Activated naive CD8-positive, alpha-beta T cell treated with anti-CD3 and anti-CD28 coated beads, Interleukin-2, amount 10 ng/mL, durations not matched to agents 7 days and 5 days (primary cell): ENCODE results near the gene TPH2. TPM values are rescaled to one million over a fixed set of nuclear protein-coding genes. Genes with fewer than 3 reads are reported as not detected.

ENCODE experiments used
- ATAC-seq: fragments of 150-1000 bp; cut with Tn5 transposase; one replicate; pipeline ENCODE4 v1.10.0; 2021; ENCODE audit warnings: low read depth, moderate library complexity
- POLR2A ChIA-PET: fragments of 350-600 bp; sonication (Branson Sonifier 250); formaldehyde crosslinking; loops from one replicate; lab custom pipeline; 2021; ENCODE audit warnings: antibody characterized with exemption; lab: Charles Lee
- DNase-seq: peaks from one replicate; pipeline ENCODE4 v3.0.0; 2021
- H3K27ac Mint-ChIP-seq: one replicate; pipeline ENCODE4 v1.8.0; 2022; ENCODE audit warnings: mild to moderate bottlenecking, mixed read lengths
- H3K27me3 Mint-ChIP-seq: one replicate; pipeline ENCODE4 v1.8.0; 2022; ENCODE audit warnings: mild to moderate bottlenecking, moderate library complexity, mixed read lengths
- H3K36me3 Mint-ChIP-seq: one replicate; pipeline ENCODE4 v1.8.0; 2021; ENCODE audit warnings: mild to moderate bottlenecking, mixed read lengths
- H3K4me1 Mint-ChIP-seq: one replicate; pipeline ENCODE4 v1.8.0; 2021; ENCODE audit warnings: mixed read lengths
- H3K4me3 Mint-ChIP-seq: one replicate; pipeline ENCODE4 v1.8.0; 2022; ENCODE audit warnings: mild to moderate bottlenecking, moderate library complexity, mixed read lengths
- H3K9me3 Mint-ChIP-seq: one replicate; pipeline ENCODE4 v1.8.0; 2021; ENCODE audit warnings: mixed read lengths
- total RNA-seq, 2 experiments: library from RNA; stranded (reverse); gene quantifications; one replicate each; pipeline ENCODE4 v1.2.3, GENCODE V29; 2021

TPH2 gene
- total RNA-seq, 2 experiments from 2014 or later: not detected

DNA sequence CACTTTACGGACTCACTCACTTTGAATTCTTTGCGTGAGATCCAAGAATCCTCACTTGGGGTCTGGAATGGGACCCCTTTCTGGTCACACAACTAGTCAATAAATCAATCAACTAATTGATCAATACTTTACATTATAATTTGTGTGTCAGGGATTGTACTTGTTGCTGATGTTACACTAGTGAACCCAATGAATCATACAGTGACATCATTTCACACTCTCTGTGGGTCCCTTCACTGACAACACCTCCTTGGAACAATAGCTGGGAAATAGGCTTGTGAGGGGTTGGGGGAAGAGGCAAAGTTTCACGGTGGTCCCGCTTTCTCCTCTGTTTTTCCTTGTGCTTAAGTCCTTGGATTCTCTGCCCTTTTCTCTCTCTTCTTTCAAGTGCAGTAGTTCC lies 35.0 kb downstream of the TPH2 start:
- H3K4me1 Mint-ChIP-seq: peaks cover 2% of the 10 kb centered on the region
- H3K36me3 Mint-ChIP-seq: no peaks in the 10 kb centered on the region
- no peak overlapping the region for H3K27ac Mint-ChIP-seq
- no peaks in the 10 kb centered on the region for H3K9me3 Mint-ChIP-seq
- ATAC-seq: no peak
- H3K27me3 Mint-ChIP-seq: peaks cover 10% of the 10 kb centered on the region
- H3K4me3 Mint-ChIP-seq: no peak overlapping the region
- DNase-seq: no peak
- POLR2A ChIA-PET: no interaction called here

DNA sequence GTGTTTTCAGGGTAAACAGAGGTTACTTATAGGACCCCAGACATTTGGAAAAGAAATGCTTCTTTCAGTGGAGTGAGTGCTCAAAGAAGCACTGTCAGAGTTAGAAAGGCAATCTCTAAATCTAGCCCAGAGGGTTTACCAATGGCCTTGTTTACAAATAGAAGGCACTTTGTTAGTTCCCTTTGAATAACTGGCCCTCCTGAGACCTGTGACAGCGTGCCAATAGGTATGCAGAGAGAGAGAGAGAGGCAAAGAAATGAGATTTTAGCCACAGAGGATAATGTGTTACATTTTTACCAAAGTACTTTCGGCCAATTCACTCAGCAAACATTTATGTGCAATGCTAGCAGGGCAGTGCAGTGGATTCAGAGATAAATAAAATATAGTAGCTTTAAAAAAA lies 41.9 kb downstream of the TPH2 start:
- H3K27me3 Mint-ChIP-seq: peaks cover 7% of the 10 kb centered on the region
- no peak overlapping the region for H3K27ac Mint-ChIP-seq
- H3K4me1 Mint-ChIP-seq: no peaks in the 10 kb centered on the region
- POLR2A ChIA-PET: no interaction called here
- H3K4me3 Mint-ChIP-seq: no peak overlapping the region
- no peak for ATAC-seq
- DNase-seq: no peak
- no peaks in the 10 kb centered on the region for H3K36me3 Mint-ChIP-seq
- no peaks in the 10 kb centered on the region for H3K9me3 Mint-ChIP-seq

DNA sequence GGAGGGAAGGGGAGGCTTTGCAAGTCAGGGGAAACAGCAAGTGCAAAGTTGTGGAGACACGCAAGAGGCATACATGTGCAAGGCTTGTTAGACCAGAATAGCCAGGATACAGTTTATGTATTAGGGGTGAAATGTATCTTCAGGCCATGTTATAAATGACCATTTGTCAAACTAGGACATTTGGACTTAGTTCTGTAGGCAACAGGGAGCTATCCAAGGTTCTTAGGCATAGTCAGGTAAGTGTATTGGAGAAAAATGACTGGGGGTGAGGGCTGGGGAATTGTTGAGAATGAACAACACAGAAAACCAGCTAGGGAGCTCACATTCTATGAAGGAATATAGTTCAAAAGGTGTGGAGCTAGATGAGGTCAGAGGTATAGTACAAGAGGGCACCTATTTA lies 42.5 kb downstream of the TPH2 start:
- no peaks in the 10 kb centered on the region for H3K36me3 Mint-ChIP-seq
- no peaks in the 10 kb centered on the region for H3K4me1 Mint-ChIP-seq
- DNase-seq: no peak
- no peak overlapping the region for H3K27ac Mint-ChIP-seq
- peaks cover 7% of the 10 kb centered on the region for H3K27me3 Mint-ChIP-seq
- H3K4me3 Mint-ChIP-seq: no peak overlapping the region
- no peak for ATAC-seq
- POLR2A ChIA-PET: no interaction called here
- H3K9me3 Mint-ChIP-seq: no peaks in the 10 kb centered on the region

DNA sequence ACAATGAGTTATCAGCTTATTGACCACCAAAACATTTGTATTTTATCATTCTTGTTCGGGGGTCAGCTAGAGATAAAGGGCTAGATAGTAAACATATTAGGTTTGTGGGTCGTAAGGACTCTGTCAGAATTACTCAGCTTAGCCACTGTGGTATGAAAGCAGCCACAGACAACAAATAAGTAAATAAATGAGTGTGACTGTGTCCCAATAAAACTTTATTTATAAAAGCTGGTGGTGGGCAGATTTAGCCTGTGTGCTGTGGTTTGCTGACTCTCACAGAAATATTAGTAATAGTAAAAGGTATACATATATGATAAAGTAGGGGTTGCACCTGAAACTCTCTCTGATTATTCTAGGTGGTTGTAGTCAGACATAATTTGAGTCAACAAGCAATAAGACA lies 56.1 kb downstream of the TPH2 start:
- no peak for ATAC-seq
- no peaks in the 10 kb centered on the region for H3K9me3 Mint-ChIP-seq
- no peaks in the 10 kb centered on the region for H3K4me1 Mint-ChIP-seq
- peaks cover 15% of the 10 kb centered on the region for H3K27me3 Mint-ChIP-seq
- no peak overlapping the region for H3K4me3 Mint-ChIP-seq
- no peaks in the 10 kb centered on the region for H3K36me3 Mint-ChIP-seq
- no peak overlapping the region for H3K27ac Mint-ChIP-seq
- no peak for DNase-seq
- POLR2A ChIA-PET: no interaction called here

DNA sequence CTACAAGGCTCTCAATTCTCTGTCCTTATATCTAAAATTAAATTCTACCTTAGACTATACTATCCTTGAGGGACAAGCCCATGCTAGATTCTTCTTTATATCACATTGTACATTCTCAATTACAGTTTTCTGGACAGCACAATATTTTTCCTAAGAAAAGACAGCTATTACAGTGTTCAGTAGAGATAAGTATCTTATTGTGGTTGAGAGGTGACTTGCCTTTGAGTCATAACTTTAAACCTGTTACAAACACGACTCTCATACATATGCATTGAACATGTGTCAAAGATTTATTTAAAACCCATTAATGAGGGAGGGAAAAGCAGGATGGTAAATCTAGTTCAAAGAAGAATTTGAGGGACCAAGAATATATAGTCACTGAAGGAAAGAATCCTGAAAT lies 61.1 kb downstream of the TPH2 start:
- Mint-ChIP-seq H3K27ac (no peak overlapping the region), H3K36me3 (no peaks in the 10 kb centered on the region), H3K4me3 (no peak overlapping the region), H3K27me3 (peaks cover 15% of the 10 kb centered on the region), H3K4me1 (no peaks in the 10 kb centered on the region), H3K9me3 (no peaks in the 10 kb centered on the region)
- DNase-seq: no peak
- POLR2A ChIA-PET: no interaction called here
- no peak for ATAC-seq

DNA sequence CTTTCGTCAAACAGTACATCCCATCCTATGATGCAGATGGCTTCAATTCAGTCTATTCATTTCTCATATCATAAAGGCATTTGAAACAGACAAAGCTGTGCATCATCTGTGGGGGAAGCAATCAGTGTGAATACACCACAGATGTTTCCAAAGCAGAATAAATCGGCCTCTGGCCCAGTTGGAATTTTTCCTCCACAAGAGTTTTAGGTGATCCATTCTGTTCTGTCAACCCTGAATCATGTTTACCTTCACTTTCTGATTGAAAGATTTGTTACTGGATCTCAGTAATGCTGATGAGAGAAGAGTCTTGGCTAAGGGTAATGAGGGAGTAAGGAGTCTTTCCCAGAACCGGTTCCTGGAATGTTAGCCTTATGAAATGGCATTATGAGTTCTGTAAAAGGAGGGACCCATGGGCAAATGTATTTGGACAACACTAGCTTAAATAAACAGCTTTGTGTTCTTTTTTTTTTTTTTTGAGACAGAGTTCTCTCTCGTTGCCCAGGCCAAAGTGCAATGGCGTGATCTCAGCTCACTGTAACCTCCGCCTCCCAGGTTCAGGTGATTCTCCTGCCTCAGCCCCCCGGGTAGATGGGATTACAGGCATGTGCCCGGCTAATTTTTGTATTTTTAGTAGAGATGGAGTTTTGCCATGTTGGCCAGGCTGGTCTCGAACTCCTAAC lies 62.5 kb downstream of the TPH2 start:
- Mint-ChIP-seq H3K4me1 (no peaks in the 10 kb centered on the region), H3K9me3 (no peaks in the 10 kb centered on the region), H3K4me3 (no peak overlapping the region), H3K27ac (no peak overlapping the region), H3K27me3 (peaks cover 23% of the 10 kb centered on the region), H3K36me3 (no peaks in the 10 kb centered on the region)
- ATAC-seq (no peak), DNase-seq (no peak)
- POLR2A ChIA-PET: no interaction called here

DNA sequence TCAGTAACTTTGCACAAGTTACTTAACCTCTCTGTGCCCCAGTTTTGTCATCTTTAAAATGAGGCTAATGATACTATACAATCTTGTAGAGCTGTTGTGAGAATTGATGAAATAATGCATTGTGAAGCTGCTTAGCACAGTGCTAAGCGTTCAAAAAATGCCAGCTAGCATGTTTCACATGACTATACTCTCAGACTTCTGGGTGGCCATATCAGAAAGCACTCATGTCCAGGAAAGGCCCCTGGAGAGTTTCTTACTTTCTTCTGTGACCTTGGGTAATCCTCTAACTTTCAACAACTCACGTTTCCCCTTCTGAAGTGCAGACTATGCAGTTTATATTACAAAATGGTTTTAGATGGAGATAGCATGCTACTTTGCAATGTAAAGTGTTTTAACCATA lies 68.1 kb downstream of the TPH2 start:
- peaks cover 28% of the 10 kb centered on the region for H3K27me3 Mint-ChIP-seq
- no peaks in the 10 kb centered on the region for H3K9me3 Mint-ChIP-seq
- no peak overlapping the region for H3K27ac Mint-ChIP-seq
- no peaks in the 10 kb centered on the region for H3K36me3 Mint-ChIP-seq
- DNase-seq: no peak
- POLR2A ChIA-PET: no interaction called here
- H3K4me1 Mint-ChIP-seq: no peaks in the 10 kb centered on the region
- no peak overlapping the region for H3K4me3 Mint-ChIP-seq
- no peak for ATAC-seq

DNA sequence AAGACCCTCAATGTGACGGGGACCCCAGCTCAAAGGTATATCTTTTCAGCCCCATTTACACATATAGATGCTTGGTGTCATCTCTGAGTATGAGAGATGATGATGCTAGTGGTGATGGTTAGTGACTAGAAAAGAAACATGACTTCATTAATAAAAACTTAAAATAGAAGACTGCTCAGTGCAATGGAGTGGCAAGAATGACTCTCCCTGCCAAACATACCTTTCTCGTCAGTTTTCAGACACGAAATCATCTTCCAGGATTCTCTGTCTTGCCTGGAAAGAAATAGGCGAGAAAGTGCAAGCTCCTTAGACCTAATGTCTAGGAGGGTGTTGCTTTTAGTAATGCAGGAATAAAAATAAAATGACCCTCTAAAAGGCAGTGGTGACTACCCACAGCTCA lies 71.7 kb downstream of the TPH2 start:
- Mint-ChIP-seq H3K9me3 (no peaks in the 10 kb centered on the region), H3K27me3 (peaks cover 24% of the 10 kb centered on the region), H3K4me1 (no peaks in the 10 kb centered on the region), H3K36me3 (no peaks in the 10 kb centered on the region), H3K4me3 (no peak overlapping the region), H3K27ac (no peak overlapping the region)
- POLR2A ChIA-PET: no interaction called here
- ATAC-seq: no peak
- DNase-seq: no peak

DNA sequence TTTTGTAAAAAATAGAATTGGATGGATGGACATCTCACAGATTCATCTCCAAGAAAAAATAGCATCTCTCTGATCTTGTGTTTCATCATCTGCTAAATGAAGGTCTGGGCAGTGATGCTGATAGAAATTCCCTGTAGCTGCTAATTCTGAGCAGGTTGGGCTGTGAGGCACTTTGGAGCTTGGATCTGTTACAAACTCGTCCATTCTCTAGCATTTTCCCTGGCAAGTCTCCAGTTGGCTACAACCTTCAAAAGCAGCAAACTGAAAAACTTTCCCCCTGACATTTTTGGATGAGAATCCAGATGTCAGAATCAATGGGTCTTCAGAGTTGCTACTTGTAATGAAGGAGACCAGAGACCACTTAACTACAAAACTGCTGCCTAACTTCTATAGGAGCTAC lies 72.7 kb downstream of the TPH2 start:
- H3K4me1 Mint-ChIP-seq: no peaks in the 10 kb centered on the region
- POLR2A ChIA-PET: no interaction called here

DNA sequence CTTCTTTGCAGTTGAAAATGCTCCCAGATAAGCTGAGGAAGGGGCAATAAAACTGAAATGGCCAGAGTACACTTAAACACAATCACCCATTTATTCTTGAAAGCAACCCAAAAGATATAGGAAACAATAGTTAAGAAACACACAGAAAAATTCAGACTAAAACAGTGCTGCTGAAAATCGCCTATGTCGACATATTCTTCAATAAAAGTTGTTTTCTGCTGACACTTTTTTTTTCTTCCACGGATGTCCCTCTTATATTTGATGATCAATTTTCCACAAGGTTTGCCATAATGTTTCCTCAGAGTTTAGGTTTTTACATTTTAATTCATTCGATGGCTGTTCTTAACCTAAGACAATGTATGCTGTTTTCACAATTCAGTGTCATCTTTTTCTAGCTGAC lies 74.2 kb downstream of the TPH2 start:
- DNase-seq (no peak), ATAC-seq (no peak)
- H3K27me3 Mint-ChIP-seq: peaks cover 12% of the 10 kb centered on the region
- POLR2A ChIA-PET: no interaction called here
- H3K4me3 Mint-ChIP-seq: no peak overlapping the region
- H3K9me3 Mint-ChIP-seq: no peaks in the 10 kb centered on the region
- H3K27ac Mint-ChIP-seq: no peak overlapping the region
- no peaks in the 10 kb centered on the region for H3K36me3 Mint-ChIP-seq
- H3K4me1 Mint-ChIP-seq: no peaks in the 10 kb centered on the region

More for the DNA sequence above, 72.7 kb downstream of the TPH2 start:
- Mint-ChIP-seq H3K36me3 (no peaks in the 10 kb centered on the region), H3K4me3 (no peak overlapping the region), H3K27me3 (peaks cover 16% of the 10 kb centered on the region), H3K27ac (no peak overlapping the region), H3K9me3 (no peaks in the 10 kb centered on the region)
- no peak for ATAC-seq
- DNase-seq: no peak

DNA sequence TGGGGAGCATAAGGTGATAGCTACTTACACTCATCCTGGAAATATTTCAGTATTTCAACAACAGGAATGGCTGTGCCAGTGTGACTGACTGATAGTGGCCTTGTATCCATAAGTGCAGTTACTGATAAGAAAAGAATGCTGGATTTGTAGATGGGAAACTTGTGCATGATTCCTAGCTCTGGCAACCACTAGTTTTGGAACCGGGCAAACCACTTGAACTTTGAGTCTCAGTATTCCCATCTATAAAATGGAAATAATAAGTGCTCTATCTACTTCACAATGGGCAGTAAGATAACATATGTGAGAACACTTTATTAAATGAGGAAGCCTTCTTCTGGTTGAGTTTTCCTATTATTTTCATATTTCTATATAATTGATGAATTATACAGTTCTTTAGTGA lies 77.2 kb downstream of the TPH2 start:
- peaks cover 14% of the 10 kb centered on the region for H3K27me3 Mint-ChIP-seq
- no peaks in the 10 kb centered on the region for H3K9me3 Mint-ChIP-seq
- H3K4me3 Mint-ChIP-seq: no peak overlapping the region
- DNase-seq: no peak
- no peak overlapping the region for H3K27ac Mint-ChIP-seq
- H3K36me3 Mint-ChIP-seq: no peaks in the 10 kb centered on the region
- no peaks in the 10 kb centered on the region for H3K4me1 Mint-ChIP-seq
- ATAC-seq: no peak
- POLR2A ChIA-PET: no interaction called here

DNA sequence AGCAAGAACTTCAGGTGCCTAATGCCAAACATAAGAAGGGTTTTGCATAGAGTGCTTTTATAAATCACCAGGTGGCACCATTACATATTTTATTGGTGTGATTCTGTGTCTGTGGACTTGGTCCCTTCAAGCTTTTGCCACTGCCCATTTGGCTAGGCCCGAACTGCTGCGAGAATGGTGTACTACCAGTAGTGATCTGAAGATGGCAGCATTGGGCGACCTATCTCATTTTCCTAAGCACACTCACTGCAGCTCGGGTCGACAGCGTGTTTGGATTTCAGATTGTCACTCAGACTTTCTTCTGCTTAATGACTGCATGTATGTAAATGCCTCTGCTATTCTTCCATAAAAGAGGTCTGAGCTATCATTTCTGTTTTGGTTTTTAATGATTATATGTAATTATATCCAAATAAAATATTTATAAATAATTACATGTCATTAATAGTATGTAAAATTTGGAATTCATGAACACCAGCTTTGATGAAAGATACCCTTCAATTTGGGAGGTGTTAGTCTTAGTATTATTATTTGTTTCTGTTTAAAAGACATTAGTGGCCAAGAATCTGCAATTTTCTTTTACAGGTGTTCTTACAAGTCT lies 78.5 kb downstream of the TPH2 start:
- no peak overlapping the region for H3K27ac Mint-ChIP-seq
- POLR2A ChIA-PET: no interaction called here
- no peaks in the 10 kb centered on the region for H3K36me3 Mint-ChIP-seq
- peak; percentile 73 for ATAC-seq
- H3K4me3 Mint-ChIP-seq: no peak overlapping the region
- peaks cover 17% of the 10 kb centered on the region for H3K27me3 Mint-ChIP-seq
- H3K4me1 Mint-ChIP-seq: no peaks in the 10 kb centered on the region
- DNase-seq: peak; percentile 53
- no peaks in the 10 kb centered on the region for H3K9me3 Mint-ChIP-seq

DNA sequence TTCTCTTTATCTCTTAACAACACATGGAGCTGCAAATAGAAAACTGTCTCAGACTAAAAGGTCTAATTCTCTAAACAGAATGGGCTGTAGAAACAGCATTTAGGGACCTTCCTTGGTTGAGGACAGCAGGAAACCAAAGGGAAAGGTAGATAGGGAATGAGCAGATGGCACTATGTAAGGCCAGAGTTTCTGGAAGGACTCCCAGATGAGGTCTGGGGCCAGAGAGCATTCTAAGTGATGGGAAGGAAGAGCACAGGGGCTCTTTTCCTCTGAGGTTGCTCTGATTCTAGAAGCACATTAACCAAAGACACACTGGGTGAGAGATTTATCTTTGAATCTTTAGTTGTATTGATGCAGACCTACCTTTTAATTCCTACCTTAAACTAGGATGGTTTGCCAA lies 79.4 kb downstream of the TPH2 start:
- peaks cover 17% of the 10 kb centered on the region for H3K27me3 Mint-ChIP-seq
- POLR2A ChIA-PET: no interaction called here
- H3K4me1 Mint-ChIP-seq: no peaks in the 10 kb centered on the region
- no peak for ATAC-seq
- no peak overlapping the region for H3K27ac Mint-ChIP-seq
- H3K36me3 Mint-ChIP-seq: no peaks in the 10 kb centered on the region
- no peaks in the 10 kb centered on the region for H3K9me3 Mint-ChIP-seq
- no peak for DNase-seq
- H3K4me3 Mint-ChIP-seq: no peak overlapping the region

DNA sequence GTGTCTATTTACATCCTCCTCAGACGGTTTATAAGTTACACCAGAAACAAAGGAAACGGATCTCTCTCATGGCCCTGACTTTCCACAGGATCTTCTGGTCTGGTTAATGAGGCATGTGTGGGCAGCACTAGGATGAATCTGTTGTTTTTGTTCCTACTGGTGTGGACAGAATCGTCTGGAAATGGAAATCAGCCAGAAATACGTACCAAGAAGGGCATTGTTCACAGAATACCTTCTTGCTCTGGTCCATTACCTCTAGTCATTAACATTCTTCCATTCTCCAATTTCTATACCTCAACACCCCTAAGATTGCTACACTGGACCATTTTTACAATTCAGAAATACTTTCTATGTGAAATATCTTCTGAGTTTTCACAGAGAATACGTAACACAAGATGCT lies 86.0 kb downstream of the TPH2 start:
- H3K27ac Mint-ChIP-seq: no peak overlapping the region
- POLR2A ChIA-PET: no interaction called here
- H3K4me3 Mint-ChIP-seq: no peak overlapping the region
- H3K4me1 Mint-ChIP-seq: no peaks in the 10 kb centered on the region
- H3K27me3 Mint-ChIP-seq: peaks cover 13% of the 10 kb centered on the region
- DNase-seq: no peak
- no peaks in the 10 kb centered on the region for H3K9me3 Mint-ChIP-seq
- no peaks in the 10 kb centered on the region for H3K36me3 Mint-ChIP-seq
- ATAC-seq: no peak
